Cardiac atrium fibroblast (primary cell): Measurements from ENCODE around the gene FAAP20. TPM values are rescaled to one million over a fixed set of nuclear protein-coding genes. Genes with fewer than 3 reads are reported as not detected.

Source experiments
- total RNA-seq: library from RNA; depleted of rRNA; stranded (reverse); fragments of >200 nt; gene quantifications from 2 replicates; pipeline ENCODE4 v1.2.3, GENCODE V29; 2015

FAAP20 gene, protein sequence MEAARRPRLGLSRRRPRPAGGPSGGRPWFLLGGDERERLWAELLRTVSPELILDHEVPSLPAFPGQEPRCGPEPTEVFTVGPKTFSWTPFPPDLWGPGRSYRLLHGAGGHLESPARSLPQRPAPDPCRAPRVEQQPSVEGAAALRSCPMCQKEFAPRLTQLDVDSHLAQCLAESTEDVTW
- 27.3 and 39.7 TPM in 2 replicates for total RNA-seq

DNA sequence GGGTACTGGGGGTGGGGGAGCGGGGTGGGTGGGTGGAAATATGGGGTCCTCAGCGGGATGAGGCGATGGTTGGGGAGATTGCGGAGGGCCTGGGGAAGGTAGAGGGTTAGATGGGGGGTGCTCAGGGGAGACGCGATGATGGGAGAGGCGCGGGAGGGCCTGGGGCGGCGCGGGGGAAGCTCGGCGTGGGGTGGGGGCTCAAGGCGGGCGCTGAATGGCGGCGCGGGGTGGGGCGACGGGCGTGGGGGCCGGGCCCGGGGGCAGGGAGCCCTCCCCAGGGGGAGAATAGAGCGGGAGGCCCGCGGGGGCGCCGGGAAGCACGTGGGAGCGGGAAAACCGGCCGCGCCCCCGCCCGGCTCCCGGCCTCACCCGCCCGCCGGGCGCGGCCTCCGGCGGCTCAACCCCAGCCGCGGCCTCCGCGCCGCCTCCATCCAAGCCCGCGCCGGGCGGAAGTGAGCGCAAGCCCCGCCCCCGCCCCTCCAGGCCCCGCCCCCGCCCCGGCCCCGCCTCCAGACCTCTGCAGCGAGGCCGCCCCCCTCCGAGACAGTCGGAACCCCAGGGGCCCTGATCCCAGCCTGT, at the start of gene FAAP20:
TSS of gene FAAP20 (minus strand) at position 454 of the 579 bp plus-strand sequence. CDS start at position 431, 23 bp downstream.

DNA sequence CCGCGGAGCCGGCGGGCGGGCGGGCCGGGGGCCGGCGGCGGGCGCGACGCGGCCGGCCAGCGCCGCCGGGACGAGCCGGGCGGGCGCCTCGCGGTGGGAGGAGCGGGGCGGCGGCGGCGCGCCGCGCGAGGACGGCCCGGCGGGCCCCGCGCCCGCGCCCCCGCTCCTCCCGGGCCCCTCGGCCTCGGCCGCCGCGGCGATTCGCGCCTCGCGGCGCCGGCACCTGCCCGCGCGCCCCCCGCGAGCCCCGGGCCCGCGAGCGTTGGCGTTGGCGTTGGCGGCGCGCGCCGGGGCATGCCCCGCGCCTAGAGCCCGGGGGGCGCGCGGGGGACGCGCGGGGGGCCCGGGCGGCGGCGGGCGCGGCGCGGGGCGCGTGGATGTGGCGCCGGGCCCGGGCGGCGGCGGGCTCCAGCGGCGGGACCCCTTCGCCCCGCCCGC, 33.6 kb upstream of the FAAP20 start, which contains the start of gene SKI:
TSS of gene SKI (plus strand) at position 163 of the 438 bp plus-strand sequence. CDS start 448 bp downstream, outside the sequence.

Other genes with a start within 250 kb of the FAAP20 start
- gene CFAP74, start 191.0 kb downstream of the FAAP20 start, total RNA-seq, result not detected in 2 replicates
- gene GABRD, start 175.4 kb downstream of the FAAP20 start, total RNA-seq, result not detected in 2 replicates
- 1.1 and 2.1 TPM in 2 replicates for gene PRKCZ, start 144.4 kb downstream of the FAAP20 start, total RNA-seq
- 22.6 and 33.0 TPM in 2 replicates for gene SKI, start 33.5 kb upstream of the FAAP20 start, total RNA-seq
- 2.4 and 3.2 TPM in 2 replicates for gene MORN1, start 196.8 kb upstream of the FAAP20 start, total RNA-seq
- gene RER1, start 197.1 kb upstream of the FAAP20 start, total RNA-seq, result 97.8 and 117 TPM in 2 replicates
- 22.0 and 34.2 TPM in 2 replicates for gene PEX10, start 217.8 kb upstream of the FAAP20 start, total RNA-seq